ENCODE measurements around the gene SIGLEC11. TPM values are rescaled to one million over a fixed set of nuclear protein-coding genes. Genes with fewer than 3 reads are reported as not detected.

The SIGLEC11 gene
- total and polyA plus RNA-seq, 2 of the 13 experiments (the other 11 are each of a cell fraction or from before 2014, with no cell fraction given): not detected

DNA sequence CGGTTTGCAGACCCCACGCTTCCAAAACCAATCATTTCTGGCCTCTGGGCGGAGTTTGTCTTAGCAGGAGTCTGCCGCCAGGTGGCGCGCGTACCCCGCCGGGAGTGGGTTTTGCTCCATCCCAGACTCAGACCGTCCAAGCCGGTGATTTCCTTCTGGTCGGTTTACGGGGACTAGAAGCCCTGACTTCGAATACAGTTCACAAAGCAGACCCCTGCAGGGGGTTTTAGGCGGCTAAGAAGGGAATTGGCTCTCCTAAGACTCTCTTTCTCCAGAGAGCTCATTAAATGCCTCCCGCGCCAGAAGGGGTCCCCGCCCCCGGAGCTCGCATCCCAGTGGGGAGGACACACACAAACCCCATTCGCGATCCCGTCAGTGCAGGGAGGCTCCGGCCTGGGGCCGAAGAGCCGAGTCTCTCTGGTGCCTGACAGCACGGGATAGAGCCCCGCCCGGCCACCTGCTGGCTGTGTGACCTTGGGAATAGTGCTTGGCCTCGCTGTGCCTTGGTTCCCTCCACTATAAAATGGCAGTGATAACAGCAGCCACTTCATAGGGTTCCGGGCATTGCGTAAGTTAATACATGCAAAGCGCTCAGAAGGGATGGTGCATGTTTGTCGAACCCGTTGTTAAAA is 23.1 kb downstream of the SIGLEC11 start (continued):
- TF ChIP-seq ZMYM3 (CRISPR knock-in tag; IDR thresholded peaks at IDR 0.05): peak; percentile 48; the same call in 1 of the 2 replicates
- no peak for TF ChIP-seq SNRNP70 (IDR thresholded peaks at IDR 0.05; ENCODE audit: low read depth, low read length)
- TF ChIP-seq ZNF644 (CRISPR knock-in tag; IDR thresholded peaks at IDR 0.05; ENCODE audit: low read depth): no peak
- TF ChIP-seq BORCS8-MEF2B (CRISPR knock-in tag; IDR thresholded peaks at IDR 0.05): peak; percentile 57; the same call in 1 of the 2 replicates
- no peak for TF ChIP-seq ZNF576 (CRISPR knock-in tag; IDR thresholded peaks at IDR 0.05)
- TF ChIP-seq ZNF317 (CRISPR knock-in tag; IDR thresholded peaks at IDR 0.05): 0 out of 2 replicates have a peak, but pooled peaks have one; percentile 35
- TF ChIP-seq ZNF496 (CRISPR knock-in tag; IDR thresholded peaks at IDR 0.05; ENCODE audit: insufficient replicate concordance): no peak
- peak; percentile 71; the same call in 1 of the 2 replicates for TF ChIP-seq CEBPB (IDR thresholded peaks at IDR 0.05; ENCODE audit: borderline replicate concordance, low read depth, low read length)
- peak; percentile 96 for TF ChIP-seq RAD21 (CRISPR knock-in tag; IDR thresholded peaks at IDR 0.05)
- 0 out of 2 replicates have a peak, but pooled peaks have one; percentile 26 for TF ChIP-seq SPEN (CRISPR knock-in tag; IDR thresholded peaks at IDR 0.05; ENCODE audit: low read depth)
- TF ChIP-seq, protein P1, sequence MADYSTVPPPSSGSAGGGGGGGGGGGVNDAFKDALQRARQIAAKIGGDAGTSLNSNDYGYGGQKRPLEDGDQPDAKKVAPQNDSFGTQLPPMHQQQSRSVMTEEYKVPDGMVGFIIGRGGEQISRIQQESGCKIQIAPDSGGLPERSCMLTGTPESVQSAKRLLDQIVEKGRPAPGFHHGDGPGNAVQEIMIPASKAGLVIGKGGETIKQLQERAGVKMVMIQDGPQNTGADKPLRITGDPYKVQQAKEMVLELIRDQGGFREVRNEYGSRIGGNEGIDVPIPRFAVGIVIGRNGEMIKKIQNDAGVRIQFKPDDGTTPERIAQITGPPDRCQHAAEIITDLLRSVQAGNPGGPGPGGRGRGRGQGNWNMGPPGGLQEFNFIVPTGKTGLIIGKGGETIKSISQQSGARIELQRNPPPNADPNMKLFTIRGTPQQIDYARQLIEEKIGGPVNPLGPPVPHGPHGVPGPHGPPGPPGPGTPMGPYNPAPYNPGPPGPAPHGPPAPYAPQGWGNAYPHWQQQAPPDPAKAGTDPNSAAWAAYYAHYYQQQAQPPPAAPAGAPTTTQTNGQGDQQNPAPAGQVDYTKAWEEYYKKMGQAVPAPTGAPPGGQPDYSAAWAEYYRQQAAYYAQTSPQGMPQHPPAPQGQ (CRISPR knock-in tag; IDR thresholded peaks at IDR 0.05; ENCODE audit: borderline replicate concordance): no peak
- TF ChIP-seq ZNF580 (CRISPR knock-in tag; IDR thresholded peaks at IDR 0.05; ENCODE audit: borderline replicate concordance, low read depth): 0 out of 2 replicates have a peak, but pooled peaks have one; percentile 26
- TF ChIP-seq, protein P2, sequence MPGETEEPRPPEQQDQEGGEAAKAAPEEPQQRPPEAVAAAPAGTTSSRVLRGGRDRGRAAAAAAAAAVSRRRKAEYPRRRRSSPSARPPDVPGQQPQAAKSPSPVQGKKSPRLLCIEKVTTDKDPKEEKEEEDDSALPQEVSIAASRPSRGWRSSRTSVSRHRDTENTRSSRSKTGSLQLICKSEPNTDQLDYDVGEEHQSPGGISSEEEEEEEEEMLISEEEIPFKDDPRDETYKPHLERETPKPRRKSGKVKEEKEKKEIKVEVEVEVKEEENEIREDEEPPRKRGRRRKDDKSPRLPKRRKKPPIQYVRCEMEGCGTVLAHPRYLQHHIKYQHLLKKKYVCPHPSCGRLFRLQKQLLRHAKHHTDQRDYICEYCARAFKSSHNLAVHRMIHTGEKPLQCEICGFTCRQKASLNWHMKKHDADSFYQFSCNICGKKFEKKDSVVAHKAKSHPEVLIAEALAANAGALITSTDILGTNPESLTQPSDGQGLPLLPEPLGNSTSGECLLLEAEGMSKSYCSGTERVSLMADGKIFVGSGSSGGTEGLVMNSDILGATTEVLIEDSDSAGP (CRISPR knock-in tag; IDR thresholded peaks at IDR 0.05; ENCODE audit: borderline replicate concordance): peak; percentile 50; the same call in 1 of the 2 replicates
- TF ChIP-seq TFDP1 (CRISPR knock-in tag; IDR thresholded peaks at IDR 0.05; ENCODE audit: borderline replicate concordance): no peak
- TF ChIP-seq NR2F6 (IDR thresholded peaks at IDR 0.05): no peak
- no peak for TF ChIP-seq NR2F6 (CRISPR knock-in tag; IDR thresholded peaks at IDR 0.05)
- 0 out of 2 replicates have a peak, but pooled peaks have one; percentile 27 for TF ChIP-seq ZNF350 (CRISPR knock-in tag; IDR thresholded peaks at IDR 0.05; ENCODE audit: borderline replicate concordance, low read depth)
- TF ChIP-seq ZBTB25 (CRISPR knock-in tag; IDR thresholded peaks at IDR 0.05): peak; percentile 39; the same call in 1 of the 2 replicates
